Gastroesophageal sphincter (tissue), 4 donors: ENCODE data around the gene CD37. TPM values are rescaled to one million over a fixed set of nuclear protein-coding genes. Genes with fewer than 3 reads are reported as not detected.

Experiments
- ATAC-seq: fragments of 150-250 bp; one replicate; pipeline ENCODE4 v1.9.1; 2016; ENCODE audit warnings: mild to moderate bottlenecking, moderate library complexity
- H3K27ac ChIP-seq, 4 donors: fragments of 200-600 bp; sonication (generic) in 3 of 4; 1 replicate in 3 of 4; 2 replicates in 1 of 4; pipeline ENCODE4 v1.5.1; 2016 to 2019
- H3K27me3 ChIP-seq: fragments of 200-600 bp; sonication (generic); one replicate; pipeline ENCODE4 v1.5.1; 2019
- H3K36me3 ChIP-seq, 2 donors: fragments of 200-600 bp; sonication (generic); one replicate each; pipeline ENCODE4 v1.5.1; 2019; ENCODE audit warnings: control low read depth in 1 of 2
- H3K4me1 ChIP-seq, 3 donors: fragments of 200-600 bp; sonication (generic); 1 replicate in 2 of 3; 2 replicates in 1 of 3; pipeline ENCODE4 v1.5.1; 2016 to 2019; ENCODE audit warnings: control low read depth in 2 of 3
- H3K4me3 ChIP-seq, 2 donors: fragments of 200-600 bp; sonication (generic); one replicate each; pipeline ENCODE4 v1.5.1; 2019; ENCODE audit warnings: mild to moderate bottlenecking in 1 of 2, moderate library complexity in 1 of 2
- H3K9me3 ChIP-seq, 3 donors: fragments of 200-600 bp; sonication (generic); one replicate each; pipeline ENCODE4 v1.5.1; 2017 to 2019; ENCODE audit warnings: control low read depth in 2 of 3
- EP300 ChIP-seq: sonication (generic); formaldehyde crosslinking; IDR thresholded peaks from one replicate; pipeline ENCODE4 v1.6.1; 2017; ENCODE audit warnings: antibody characterized with exemption, mild to moderate bottlenecking
- POLR2A ChIP-seq, 2 donors: fragments of 450-650 bp; IDR thresholded peaks; one replicate each; pipeline ENCODE4 v1.6.1; 2017; ENCODE audit warnings: antibody characterized with exemption in 2 of 2, mild to moderate bottlenecking in 2 of 2, moderate library complexity in 1 of 2
- POLR2AphosphoS5 ChIP-seq: sonication (generic); formaldehyde crosslinking; IDR thresholded peaks from one replicate; pipeline ENCODE4 v1.6.1; 2017; ENCODE audit warnings: antibody characterized with exemption
- WGBS, 2 donors: methylation state at CpG; one replicate each; pipeline ENCODE4 v1.1.5; 2018; ENCODE audit warnings: low coverage in 1 of 2; 5-methylcytosine and 5-hydroxymethylcytosine counted together
- total RNA-seq, 4 donors: library from RNA; depleted of rRNA; stranded (reverse); fragments of >200 nt; gene quantifications; one replicate each; pipeline ENCODE4 v1.1.0, GENCODE V29; 2016
- TF ChIP-seq, protein P1 (sequence below), 4 experiments: fragments of 200-600 bp in 2 of 4; fragments of 450-650 bp in 2 of 4; sonication (generic) in 1 of 4; IDR thresholded peaks; one replicate each; pipeline ENCODE4 v1.5.1; 2017 to 2019; ENCODE audit warnings: antibody characterized with exemption in 4 of 4, mild to moderate bottlenecking in 2 of 4, moderate library complexity in 2 of 4

Gene CD37
- total RNA-seq, 4 donors from 2014 or later, result 4.9 to 18.9 (median 9.3) TPM

DNA sequence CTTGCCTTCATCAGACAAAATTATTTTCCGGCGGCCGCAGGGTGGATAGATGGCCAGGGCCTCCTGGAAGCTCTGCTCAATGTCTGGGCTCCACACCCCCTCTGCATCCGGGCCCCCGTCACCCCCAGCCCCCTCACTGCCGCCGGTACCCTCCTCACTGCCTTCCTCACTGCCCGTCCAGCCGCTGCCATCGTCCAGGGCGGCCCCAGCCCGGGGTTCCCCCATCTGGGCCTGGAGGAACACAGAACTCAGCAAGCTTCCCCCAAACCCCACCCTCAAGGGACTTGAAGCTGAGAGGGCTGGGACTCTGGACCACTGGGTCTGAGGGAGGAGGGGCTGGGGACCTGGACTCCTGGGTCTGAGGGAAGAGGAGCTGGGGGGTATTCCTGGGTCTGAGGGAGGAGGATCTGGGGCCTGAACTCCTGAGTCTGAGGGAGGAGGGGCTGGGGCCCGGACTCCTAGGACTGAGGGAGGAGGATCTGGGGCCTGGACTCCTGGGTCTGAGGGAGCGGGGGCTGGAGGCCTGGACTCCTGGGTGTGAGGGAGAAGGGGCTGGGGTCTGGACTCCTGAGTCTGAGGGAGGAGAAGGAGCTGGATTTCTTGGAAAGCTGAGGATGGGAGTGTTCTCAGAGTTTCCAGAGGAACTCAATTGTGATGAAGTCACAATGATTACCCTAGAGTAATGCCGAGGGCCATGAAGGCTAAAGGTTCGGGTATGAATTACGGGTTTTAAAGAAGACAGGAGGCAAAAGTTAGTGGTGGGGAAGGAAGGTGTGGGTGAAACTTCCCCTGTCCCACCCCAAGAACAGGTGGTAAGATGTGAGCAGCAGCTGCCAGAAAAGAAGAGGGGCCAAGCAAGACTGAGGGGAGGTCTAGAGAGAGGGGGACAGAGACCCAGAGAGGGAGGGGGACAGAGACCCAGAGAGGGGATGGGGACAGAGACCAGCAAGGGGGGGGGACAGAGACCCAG is 24.9 kb downstream of the CD37 start:
- TF ChIP-seq POLR2A (IDR thresholded peaks at IDR 0.05) (no peak), POLR2AphosphoS5 (no peak), EP300 (no peak)
- TF ChIP-seq, protein P1, sequence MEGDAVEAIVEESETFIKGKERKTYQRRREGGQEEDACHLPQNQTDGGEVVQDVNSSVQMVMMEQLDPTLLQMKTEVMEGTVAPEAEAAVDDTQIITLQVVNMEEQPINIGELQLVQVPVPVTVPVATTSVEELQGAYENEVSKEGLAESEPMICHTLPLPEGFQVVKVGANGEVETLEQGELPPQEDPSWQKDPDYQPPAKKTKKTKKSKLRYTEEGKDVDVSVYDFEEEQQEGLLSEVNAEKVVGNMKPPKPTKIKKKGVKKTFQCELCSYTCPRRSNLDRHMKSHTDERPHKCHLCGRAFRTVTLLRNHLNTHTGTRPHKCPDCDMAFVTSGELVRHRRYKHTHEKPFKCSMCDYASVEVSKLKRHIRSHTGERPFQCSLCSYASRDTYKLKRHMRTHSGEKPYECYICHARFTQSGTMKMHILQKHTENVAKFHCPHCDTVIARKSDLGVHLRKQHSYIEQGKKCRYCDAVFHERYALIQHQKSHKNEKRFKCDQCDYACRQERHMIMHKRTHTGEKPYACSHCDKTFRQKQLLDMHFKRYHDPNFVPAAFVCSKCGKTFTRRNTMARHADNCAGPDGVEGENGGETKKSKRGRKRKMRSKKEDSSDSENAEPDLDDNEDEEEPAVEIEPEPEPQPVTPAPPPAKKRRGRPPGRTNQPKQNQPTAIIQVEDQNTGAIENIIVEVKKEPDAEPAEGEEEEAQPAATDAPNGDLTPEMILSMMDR (IDR thresholded peaks at IDR 0.05), result no peak
- no peaks in the 10 kb centered on the region for H3K9me3 ChIP-seq
- H3K36me3 ChIP-seq, result peaks cover 0 to 46% of the 10 kb centered on the region in 2 donors
- no peak overlapping the region for H3K4me3 ChIP-seq
- WGBS, 2 donors, result 60 to 70% methylated on average over 1 to 8 of the region's 17 CpGs
- H3K27me3 ChIP-seq, result no peaks in the 10 kb centered on the region
- no peak for ATAC-seq
- H3K27ac ChIP-seq, result peak overlapping the region in 3 of 4 donors; percentile 50 to 95 (median 93)
- H3K4me1 ChIP-seq, result peaks cover 0 to 76% (median 11%) of the 10 kb centered on the region in 3 donors

DNA sequence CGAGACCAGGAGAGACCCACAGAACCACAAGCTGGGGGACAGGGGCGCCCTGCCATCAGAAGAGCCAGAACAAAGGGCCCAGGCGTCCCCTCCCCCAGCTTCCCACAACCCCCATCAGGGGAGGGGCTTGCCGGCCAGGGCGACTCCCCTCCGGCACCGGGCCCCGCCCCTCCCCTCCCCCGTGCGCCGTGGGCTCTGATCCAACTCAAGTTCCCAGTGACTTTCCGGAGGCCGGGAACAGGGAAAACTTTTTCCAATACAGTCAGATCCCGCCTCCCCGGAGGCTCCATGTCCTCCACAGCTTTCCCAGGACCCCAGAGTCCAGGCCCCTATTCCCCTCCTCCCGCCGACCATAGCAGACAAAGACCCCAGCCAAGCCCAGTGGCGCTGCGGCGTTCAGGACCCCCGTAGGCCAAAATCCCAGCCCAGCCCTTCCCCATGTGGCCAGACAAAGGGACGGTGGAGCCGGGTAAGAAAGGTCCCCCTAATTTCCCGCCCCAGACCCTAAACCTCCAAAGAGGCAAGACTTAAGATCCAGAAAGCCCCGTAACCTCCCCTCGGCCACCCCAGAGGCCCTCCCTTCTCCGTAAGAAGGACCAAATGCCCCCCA is 26.3 kb downstream of the CD37 start:
- Histone ChIP-seq H3K27ac (peak overlapping the region; percentile 83 to 99 (median 94)), H3K36me3 (peaks cover 0 to 36% of the 10 kb centered on the region in 2 donors), H3K27me3 (no peaks in the 10 kb centered on the region), H3K4me1 (peaks cover 0 to 63% (median 11%) of the 10 kb centered on the region in 3 donors), H3K4me3 (peak overlapping the region; percentile 57 to 79), H3K9me3 (no peaks in the 10 kb centered on the region)
- peak; percentile 40 for ATAC-seq
- 3% methylated on average over 4 of the region's 27 CpGs; no CpG with 5 or more reads in 1 of the 2 donors for WGBS, 2 donors
- TF ChIP-seq POLR2A (IDR thresholded peaks at IDR 0.05) (peak in 1 of 2 donors; percentile 31), POLR2AphosphoS5 (peak; percentile 76), EP300 (no peak)

DNA sequence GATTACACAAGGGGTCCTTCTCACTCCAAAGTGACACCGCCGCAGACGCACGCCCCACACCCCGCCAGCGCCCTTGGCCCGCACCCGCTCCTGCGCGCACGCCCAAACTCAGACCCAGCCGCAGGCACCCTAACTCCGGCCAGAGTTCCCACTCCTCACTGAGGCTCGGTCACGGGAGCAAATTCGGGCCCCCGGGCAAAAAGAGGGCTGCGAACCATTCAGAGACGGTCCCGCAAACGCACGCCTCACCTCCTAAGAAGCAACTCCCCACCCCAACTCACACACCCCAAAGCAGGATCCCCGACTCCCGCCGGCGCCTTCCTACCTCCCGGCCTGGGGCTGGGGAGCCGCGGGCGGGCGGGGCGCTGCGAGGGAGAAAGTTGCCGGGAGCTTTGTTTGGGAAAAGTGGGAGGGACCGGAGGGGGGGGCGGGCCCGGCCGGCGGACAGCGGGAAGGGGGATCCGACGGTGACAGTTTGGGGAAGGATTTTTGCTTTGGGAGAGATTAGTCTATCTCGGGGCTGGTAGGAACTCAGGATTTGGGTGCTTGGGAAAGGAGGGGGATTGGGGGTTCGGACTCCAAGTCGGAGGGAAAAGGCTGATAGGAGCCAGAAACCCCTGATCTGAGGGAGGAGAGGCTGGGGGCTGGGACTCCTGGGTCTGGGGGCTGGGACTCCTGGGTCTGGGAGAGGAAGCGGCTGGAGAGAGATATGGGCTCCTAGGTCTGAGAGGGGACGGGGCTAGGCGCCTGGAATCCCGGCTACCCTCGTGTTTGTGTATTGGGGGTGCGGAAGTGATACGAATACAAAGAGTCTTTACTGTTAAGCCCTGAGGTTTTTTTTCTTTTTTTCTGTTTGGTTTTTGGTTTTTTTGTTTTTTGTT is 27.1 kb downstream of the CD37 start, which contains the start of gene TEAD2:
TEAD2 (minus strand) TSS at position 369 of the 881 bp plus-strand sequence. CDS start 2,341 bp downstream, outside the sequence.
- Histone ChIP-seq H3K27ac (peak within 1 kb of the TSS; percentile 83 to 99 (median 94)), H3K27me3 (no peaks in the 10 kb centered on the region), H3K9me3 (no peaks in the 10 kb centered on the region), H3K36me3 (peaks cover 0 to 28% of the 10 kb centered on the region in 2 donors), H3K4me1 (peaks cover 0 to 55% (median 11%) of the 10 kb centered on the region in 3 donors), H3K4me3 (peak within 1 kb of the TSS; percentile 57 to 79)
- WGBS, 2 donors, result 0 to 2% methylated on average over 11 to 12 of the region's 52 CpGs
- TF ChIP-seq POLR2A (IDR thresholded peaks at IDR 0.05), result peak in 1 of 2 donors; percentile 33
- peak; percentile 63 for TF ChIP-seq POLR2AphosphoS5
- TF ChIP-seq EP300, result no peak
- TF ChIP-seq, protein P1 (IDR thresholded peaks at IDR 0.05), result no peak
- ATAC-seq, result peak; percentile 28

DNA sequence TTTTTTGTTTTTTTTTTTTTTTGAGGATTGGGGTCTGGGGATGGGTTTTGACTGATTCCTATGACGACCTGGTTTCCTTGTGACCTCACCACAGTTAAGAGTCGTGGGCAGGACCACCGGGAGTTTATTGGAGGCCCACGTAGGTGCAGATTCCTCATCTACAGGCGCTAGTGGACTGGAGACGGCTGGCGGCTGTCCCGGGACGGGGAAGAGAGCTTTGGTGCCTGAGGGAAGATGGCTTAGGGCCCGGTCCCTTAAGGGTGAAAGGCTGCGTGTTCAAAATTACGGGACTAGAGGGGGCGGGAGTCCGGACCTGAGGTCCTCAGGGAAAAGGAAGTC is 27.7 kb downstream of the CD37 start:
- H3K27ac ChIP-seq, result peak overlapping the region; percentile 83 to 99 (median 94)
- no peaks in the 10 kb centered on the region for H3K27me3 ChIP-seq
- no peak for TF ChIP-seq POLR2AphosphoS5
- TF ChIP-seq, protein P1 (IDR thresholded peaks at IDR 0.05), result no peak
- TF ChIP-seq EP300, result no peak
- no peak for TF ChIP-seq POLR2A (IDR thresholded peaks at IDR 0.05)
- ATAC-seq, result no peak
- H3K4me1 ChIP-seq, result peaks cover 0 to 49% (median 11%) of the 10 kb centered on the region in 3 donors
- 0% methylated on average over 6 of the region's 14 CpGs; no CpG with 5 or more reads in 1 of the 2 donors for WGBS, 2 donors
- peaks cover 0 to 22% of the 10 kb centered on the region in 2 donors for H3K36me3 ChIP-seq
- peaks cover 0 to under 1% (median 0%) of the 10 kb centered on the region in 3 donors for H3K9me3 ChIP-seq
- peak overlapping the region; percentile 57 to 79 for H3K4me3 ChIP-seq
